ENCODE measurements around the gene ZBTB45. TPM values are rescaled to one million over a fixed set of nuclear protein-coding genes. Genes with fewer than 3 reads are reported as not detected.
A peak's percentile ranks its signal among the peaks of the same experiment; 100 is the strongest.

The ZBTB45 gene
- total RNA-seq, 1 experiment from 2014 or later, result 19.7 TPM

DNA sequence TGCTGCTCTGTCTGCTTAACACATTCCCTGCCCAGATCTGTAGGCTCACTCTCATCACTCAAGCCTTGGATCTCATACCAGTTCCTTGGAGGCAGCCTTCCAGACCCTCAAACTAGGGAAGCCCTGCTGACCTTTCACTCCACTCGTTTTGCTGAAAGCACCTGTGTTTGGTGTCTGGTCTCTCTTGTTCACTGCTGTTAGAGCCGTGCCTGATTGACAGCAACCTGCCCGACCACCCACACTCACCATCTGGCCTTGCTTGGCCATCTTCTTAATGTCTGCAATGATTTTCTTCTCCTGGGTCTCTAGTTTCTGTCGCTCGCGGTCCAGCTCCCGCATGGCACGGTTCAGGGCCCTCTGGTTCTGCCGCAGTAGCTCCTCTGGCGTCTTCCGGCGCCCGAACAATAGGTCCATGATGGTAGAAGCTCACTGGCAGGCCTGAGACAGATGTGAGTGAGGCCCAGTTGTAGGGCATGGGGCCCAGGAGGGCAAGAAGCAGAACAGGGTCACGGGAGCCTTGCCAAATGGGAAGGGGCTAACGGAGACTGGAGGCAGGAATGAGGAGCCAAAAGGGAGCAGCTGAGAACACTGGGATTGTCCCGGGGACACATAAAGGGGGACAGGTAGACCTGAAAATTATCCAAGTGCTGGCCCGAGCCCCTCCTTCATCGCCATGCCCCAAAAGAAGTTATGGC is 34.3 kb upstream of the ZBTB45 start:
- Mint-ChIP-seq H3K4me1 (peaks cover 33% of the 10 kb centered on the region), H3K36me3 (peaks cover 54% of the 10 kb centered on the region), H3K9me3 (no peaks in the 10 kb centered on the region), H3K4me3 (peak overlapping the region; percentile 91), H3K27me3 (ENCODE audit: low read depth) (peaks cover 2% of the 10 kb centered on the region; the same call in 1 of the 2 replicates), H3K27ac (peak overlapping the region; percentile 88)
- TF ChIP-seq NFYB (CRISPR knock-in tag; conservative IDR thresholded peaks at IDR 0.05; ENCODE audit: low read depth) (no peak), RORB (CRISPR knock-in tag; IDR thresholded peaks at IDR 0.05) (no peak), JUN (CRISPR knock-in tag; IDR thresholded peaks at IDR 0.05) (0 out of 2 replicates have a peak, but pooled peaks have one; percentile 19), CREB1 (CRISPR knock-in tag; IDR thresholded peaks at IDR 0.05) (0 out of 2 replicates have a peak, but pooled peaks have one; percentile 24), ERG (CRISPR knock-in tag; IDR thresholded peaks at IDR 0.05) (no peak; the same call in 1 of the 2 replicates), NR1H2 (CRISPR knock-in tag; IDR thresholded peaks at IDR 0.05) (no peak), ZNF671 (CRISPR knock-in tag; IDR thresholded peaks at IDR 0.05) (peak; percentile 80), NFATC4 (CRISPR knock-in tag; IDR thresholded peaks at IDR 0.05) (no peak), ARID4B (CRISPR knock-in tag; IDR thresholded peaks at IDR 0.05; ENCODE audit: borderline replicate concordance) (no peak), TCF7 (CRISPR knock-in tag; IDR thresholded peaks at IDR 0.05; ENCODE audit: low read depth) (no peak), ZNF532 (CRISPR knock-in tag; IDR thresholded peaks at IDR 0.05; ENCODE audit: borderline replicate concordance) (no peak), ELF4 (CRISPR knock-in tag; IDR thresholded peaks at IDR 0.05; ENCODE audit: low read depth) (no peak), CREM (CRISPR knock-in tag; IDR thresholded peaks at IDR 0.05) (no peak), IRF2 (CRISPR knock-in tag; IDR thresholded peaks at IDR 0.05; ENCODE audit: borderline replicate concordance, low read depth) (no peak), GTF2I (CRISPR knock-in tag; conservative IDR thresholded peaks at IDR 0.05) (no peak), TEAD4 (CRISPR knock-in tag; IDR thresholded peaks at IDR 0.05) (no peak)
- TF ChIP-seq, protein P1, sequence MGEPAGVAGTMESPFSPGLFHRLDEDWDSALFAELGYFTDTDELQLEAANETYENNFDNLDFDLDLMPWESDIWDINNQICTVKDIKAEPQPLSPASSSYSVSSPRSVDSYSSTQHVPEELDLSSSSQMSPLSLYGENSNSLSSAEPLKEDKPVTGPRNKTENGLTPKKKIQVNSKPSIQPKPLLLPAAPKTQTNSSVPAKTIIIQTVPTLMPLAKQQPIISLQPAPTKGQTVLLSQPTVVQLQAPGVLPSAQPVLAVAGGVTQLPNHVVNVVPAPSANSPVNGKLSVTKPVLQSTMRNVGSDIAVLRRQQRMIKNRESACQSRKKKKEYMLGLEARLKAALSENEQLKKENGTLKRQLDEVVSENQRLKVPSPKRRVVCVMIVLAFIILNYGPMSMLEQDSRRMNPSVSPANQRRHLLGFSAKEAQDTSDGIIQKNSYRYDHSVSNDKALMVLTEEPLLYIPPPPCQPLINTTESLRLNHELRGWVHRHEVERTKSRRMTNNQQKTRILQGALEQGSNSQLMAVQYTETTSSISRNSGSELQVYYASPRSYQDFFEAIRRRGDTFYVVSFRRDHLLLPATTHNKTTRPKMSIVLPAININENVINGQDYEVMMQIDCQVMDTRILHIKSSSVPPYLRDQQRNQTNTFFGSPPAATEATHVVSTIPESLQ (CRISPR knock-in tag; IDR thresholded peaks at IDR 0.05), result no peak
- DNase-seq (ENCODE audit: low spot score), result no peak
- ChIA-PET POLR2A (interaction anchor here (0.6 to 3.8 kb wide), 6 partner anchors 8 to 55 kb away, joined by 3 to 34 read pairs (median 4); partner anchors contain the start of genes TRIM28 and ZBTB45), CTCF (interaction anchor here (2.4 to 3.4 kb wide), 3 partner anchors 28 to 40 kb away, joined by 10 to 38 read pairs (median 28); partner anchors contain the start of gene ZBTB45)
- no peak for ATAC-seq

All from WTC11 (cell line).